IMR-90 (cell line): ENCODE results near the gene RHOD. TPM values are rescaled to one million over a fixed set of nuclear protein-coding genes. Genes with fewer than 3 reads are reported as not detected.

Experiments
- ATAC-seq: fragments of 200-7000 bp; cut with Tn5 transposase; 2 replicates; pipeline ENCODE4 v1.9.1; 2020; ENCODE audit warnings: low read depth, mild to moderate bottlenecking, moderate library complexity
- BruUV-seq: library from RNA; stranded (reverse); fragments of 400-500 nt; replicated peaks from 2 replicates; lab custom pipeline; 2021; lab: Mats Ljungman, UMichigan
- CTCF ChIA-PET: fragments of 300-600 bp; formaldehyde crosslinking; extraction: SDS; loops from one replicate; lab custom pipeline; 2021; ENCODE audit warnings: antibody characterized with exemption; lab: Yijun Ruan, JAX
- POLR2A ChIA-PET: fragments of 300-600 bp; sonication (Branson Sonifier 250); formaldehyde crosslinking; loops from one replicate; lab custom pipeline; 2022; ENCODE audit warnings: antibody characterized with exemption; ENCODE audit not compliant: unreplicated experiment; lab: Charles Lee
- DNase-seq: peaks from one replicate; pipeline ENCODE4 v3.0.0; 2013
- H2AFZ ChIP-seq: replicated peaks from 2 replicates; pipeline ENCODE3; 2013; ENCODE audit warnings: low read length, mild to moderate bottlenecking; ENCODE audit not compliant: poor library complexity
- H2AK5ac ChIP-seq: 2 replicates; pipeline ENCODE4 v1.6.1; 2013; ENCODE audit warnings: low read depth, low read length, inconsistent platforms
- H2AK9ac ChIP-seq: replicated peaks from 2 replicates; pipeline ENCODE3; 2013; ENCODE audit warnings: mild to moderate bottlenecking, low read depth, low read length, moderate library complexity; ENCODE audit not compliant: poor library complexity
- H2BK120ac ChIP-seq: 2 replicates; pipeline ENCODE4 v1.6.1; 2013; ENCODE audit warnings: low read depth, low read length, inconsistent platforms
- H2BK15ac ChIP-seq: 3 replicates; pipeline ENCODE4 v1.6.1; 2013; ENCODE audit warnings: low read depth, low read length, inconsistent platforms
- H2BK20ac ChIP-seq: 2 replicates; pipeline ENCODE4 v1.6.1; 2013; ENCODE audit warnings: low read depth, mild to moderate bottlenecking, inconsistent platforms, low read length, moderate library complexity
- H2BK5ac ChIP-seq: 2 replicates; pipeline ENCODE4 v1.6.1; 2013; ENCODE audit warnings: mild to moderate bottlenecking, low read depth, low read length, inconsistent platforms; ENCODE audit not compliant: poor library complexity, severe bottlenecking
- H3K14ac ChIP-seq: replicated peaks from 2 replicates; pipeline ENCODE4 v1.6.1; 2013; ENCODE audit warnings: low read depth, low read length, inconsistent platforms
- H3K18ac ChIP-seq: 2 replicates; pipeline ENCODE4 v1.6.1; 2013; ENCODE audit warnings: low read depth, low read length, control low read depth
- H3K23ac ChIP-seq: 2 replicates; pipeline ENCODE4 v1.6.1; 2013; ENCODE audit warnings: low read depth, low read length, inconsistent platforms
- H3K27ac ChIP-seq: 2 replicates; pipeline ENCODE4 v1.5.1; 2013; ENCODE audit warnings: mild to moderate bottlenecking, control low read depth, low read length; ENCODE audit not compliant: insufficient read depth
- H3K27me3 ChIP-seq: 2 replicates; pipeline ENCODE4 v1.6.1; 2013; ENCODE audit warnings: low read length; ENCODE audit not compliant: control insufficient read depth, insufficient read depth
- H3K36me3 ChIP-seq: 2 replicates; pipeline ENCODE4 v1.6.1; 2013; ENCODE audit warnings: low read length, mixed read lengths; ENCODE audit not compliant: control insufficient read depth, insufficient read depth
- H3K4ac ChIP-seq: 2 replicates; pipeline ENCODE4 v1.6.1; 2013; ENCODE audit warnings: low read depth, low read length, inconsistent platforms
- H3K4me1 ChIP-seq: 2 replicates; pipeline ENCODE4 v1.6.1; 2013; ENCODE audit warnings: low read length, mixed read lengths; ENCODE audit not compliant: control insufficient read depth, insufficient read depth
- H3K4me2 ChIP-seq: 2 replicates; pipeline ENCODE4 v1.6.1; 2013; ENCODE audit warnings: low read depth, mild to moderate bottlenecking, control low read depth, low read length, moderate library complexity
- H3K4me3 ChIP-seq: 2 replicates; pipeline ENCODE4 v1.5.1; 2013; ENCODE audit warnings: low read depth, mild to moderate bottlenecking, control low read depth, low read length, moderate library complexity; ENCODE audit not compliant: insufficient read depth
- H3K56ac ChIP-seq: 2 replicates; pipeline ENCODE4 v1.6.1; 2013; ENCODE audit warnings: low read length, inconsistent platforms; ENCODE audit not compliant: insufficient read depth; ENCODE audit errors: extremely low read depth
- H3K79me1 ChIP-seq, 2 experiments: 2 replicates each; pipeline ENCODE4 v1.6.1; 2013; ENCODE audit warnings: low read length in 2 of 2, inconsistent platforms in 1 of 2, low read depth in 1 of 2
- H3K9ac ChIP-seq: 2 replicates; pipeline ENCODE4 v1.6.1; 2013; ENCODE audit warnings: low read depth, low read length, control low read depth
- H3K9me1 ChIP-seq: 2 replicates; pipeline ENCODE4 v1.6.1; 2013; ENCODE audit warnings: low read length, inconsistent platforms; ENCODE audit not compliant: insufficient read depth
- H3K9me3 ChIP-seq: 2 replicates; pipeline ENCODE4 v1.6.1; 2013; ENCODE audit warnings: low read length; ENCODE audit not compliant: control insufficient read depth, insufficient read depth
- H4K20me1 ChIP-seq: 2 replicates; pipeline ENCODE4 v1.6.1; 2013; ENCODE audit warnings: low read length, inconsistent platforms; ENCODE audit not compliant: insufficient read depth
- H4K5ac ChIP-seq: 2 replicates; pipeline ENCODE4 v1.6.1; 2013; ENCODE audit warnings: mild to moderate bottlenecking, low read depth, low read length, control low read depth
- H4K8ac ChIP-seq, 2 experiments: 2 replicates each; pipeline ENCODE4 v1.6.1; 2013; ENCODE audit warnings: low read depth in 2 of 2, low read length in 2 of 2, control low read depth in 1 of 2, inconsistent platforms in 1 of 2
- H4K91ac ChIP-seq: 2 replicates; pipeline ENCODE4 v1.6.1; 2013; ENCODE audit warnings: low read depth, low read length, inconsistent platforms; ENCODE audit not compliant: insufficient read depth
- BHLHE40 ChIP-seq: fragments of 150-350 bp; IDR thresholded peaks from 2 replicates; pipeline ENCODE4 v1.6.1; 2016; ENCODE audit warnings: mild to moderate bottlenecking, low read depth, low read length
- CEBPB ChIP-seq: IDR thresholded peaks from 2 replicates; pipeline ENCODE4 v1.6.1; 2012; ENCODE audit warnings: low read depth, low read length, improper control_type of control experiment
- ELK1 ChIP-seq: fragments of 150-350 bp; IDR thresholded peaks from 2 replicates; pipeline ENCODE4 v1.6.1; 2016; ENCODE audit warnings: low read depth, mild to moderate bottlenecking, low read length, moderate library complexity, borderline replicate concordance
- FOS ChIP-seq: fragments of 150-350 bp; IDR thresholded peaks from 2 replicates; pipeline ENCODE4 v1.6.1; 2016; ENCODE audit warnings: low read depth, low read length
- MAFK ChIP-seq: IDR thresholded peaks from 2 replicates; pipeline ENCODE4 v1.6.1; 2012; ENCODE audit warnings: low read depth, low read length, improper control_type of control experiment
- NFE2L2 ChIP-seq: fragments of 150-350 bp; IDR thresholded peaks from 2 replicates; pipeline ENCODE4 v1.6.1; 2016; ENCODE audit warnings: low read depth, mild to moderate bottlenecking, low read length
- SMC3 ChIP-seq: fragments of 150-350 bp; IDR thresholded peaks from 2 replicates; pipeline ENCODE4 v1.6.1; 2016; ENCODE audit warnings: low read depth, mild to moderate bottlenecking, antibody characterized with exemption, low read length, moderate library complexity
- WGBS, 2 experiments: methylation state at CpG; one replicate each; pipeline versions ENCODE4 v1.1.5 to v1.1.7; 2013; ENCODE audit warnings: missing lambda C conversion rate in 2 of 2; ENCODE audit not compliant: insufficient read length in 1 of 2; ENCODE audit errors: extremely low coverage in 2 of 2; 5-methylcytosine and 5-hydroxymethylcytosine counted together
- dilution Hi-C: fragments of 300-500 bp; cut with HindIII; formaldehyde crosslinking; loops from one replicate; pipeline ENCODE4 v1.14.3; 2018; ENCODE audit warnings: low sequenced_read_pairs; ENCODE audit not compliant: unreplicated experiment
- in situ Hi-C: fragments of 300-500 bp; cut with MboI; formaldehyde crosslinking; loops from 3 replicates; pipeline ENCODE4 v1.14.3; 2019; ENCODE audit warnings: low sequenced_read_pairs, inconsistent platforms, mixed read lengths
- intact Hi-C: fragments of 100-400 bp; cut with micrococcal nuclease; formaldehyde crosslinking; loops from 2 replicates; pipeline ENCODE4 v1.10.0; 2022
- polyA plus RNA-seq, 3 experiments: library from polyadenylated mRNA; depleted of rRNA; stranded (reverse); fragments of >200 nt; gene quantifications; 2 replicates each; pipeline ENCODE4 v1.2.3, GENCODE V29; 2012; ENCODE audit warnings: low replicate concordance in 1 of 3
- total RNA-seq: library from RNA; depleted of rRNA; stranded (reverse); fragments of >200 nt; gene quantifications from 2 replicates; pipeline ENCODE4 v1.2.3, GENCODE V29; 2012

The RHOD gene
- total and polyA plus RNA-seq, 2 of the 4 experiments (the other 2 are of a cell fraction) = 4.7 to 10.9 TPM

GRCh38 chr11:67014343-67014742, 42.3 kb upstream of the RHOD start:
- no peak overlapping the region for H3K4me2 ChIP-seq
- no peaks in the 10 kb centered on the region for H4K20me1 ChIP-seq
- no peak overlapping the region for H3K14ac ChIP-seq
- H4K91ac ChIP-seq = no peak overlapping the region
- ChIA-PET POLR2A (no interaction called here), CTCF (no interaction called here)
- H3K9me1 ChIP-seq = no peaks in the 10 kb centered on the region
- BruUV-seq = no TSS peak
- H3K4me1 ChIP-seq = no peaks in the 10 kb centered on the region
- no peak overlapping the region for H2BK20ac ChIP-seq
- TF ChIP-seq SMC3 (no peak), ELK1 (no peak), NFE2L2 (no peak), FOS (no peak), BHLHE40 (no peak), CEBPB (no peak), MAFK (no peak)
- H3K4me3 ChIP-seq = no peak overlapping the region
- dilution Hi-C loops = no loop called here
- H4K5ac ChIP-seq = no peak overlapping the region
- in situ Hi-C loops = no loop called here
- DNase-seq (no peak), ATAC-seq (no peak)
- no peak overlapping the region for H3K56ac ChIP-seq
- no peak overlapping the region for H2BK5ac ChIP-seq
- no peak overlapping the region for H3K18ac ChIP-seq
- H3K9me3 ChIP-seq = no peaks in the 10 kb centered on the region
- H3K9ac ChIP-seq = no peak overlapping the region
- intact Hi-C loops = no loop called here
- no peak overlapping the region for H3K23ac ChIP-seq
- H3K27me3 ChIP-seq = no peaks in the 10 kb centered on the region; the same call in 1 of the 2 replicates
- no peaks in the 10 kb centered on the region for H3K36me3 ChIP-seq
- H2AK5ac ChIP-seq = no peak overlapping the region
- WGBS, 2 experiments = no CpG with 5 or more reads among the region's 7 CpGs
- H2AK9ac ChIP-seq = no peak overlapping the region
- H2AFZ ChIP-seq = no peak overlapping the region
- H3K4ac ChIP-seq = no peak overlapping the region
- H3K27ac ChIP-seq = no peak overlapping the region
- no peak overlapping the region for H2BK15ac ChIP-seq
- no peak overlapping the region for H2BK120ac ChIP-seq
- no peak overlapping the region for H4K8ac ChIP-seq
- H3K79me1 ChIP-seq = no peaks in the 10 kb centered on the region
